ENCODE results near the gene CEP192.
"Not testable (repeated sequence)": the region's sequence is repeated elsewhere in the genome, so short reads cannot be mapped to it uniquely, and the experiment has no call there.

CEP192 gene

GRCh38 chr18:13022644-13023043, 31.5 kb downstream of the CEP192 start:
- no peak overlapping the region for H3K4me3 ChIP-seq (ENCODE audit: low read length)
- DNase-seq (ENCODE audit: low read depth, low spot score) = no peak

GRCh38 chr18:13025233-13025632, 34.1 kb downstream of the CEP192 start:
- no peak overlapping the region for H3K4me3 ChIP-seq (ENCODE audit: low read length)
- no peak for DNase-seq (ENCODE audit: low read depth, low spot score)

GRCh38 chr18:13026583-13027270, 35.6 kb downstream of the CEP192 start:
- no peak for DNase-seq (ENCODE audit: low read depth, low spot score)
- no peak overlapping the region for H3K4me3 ChIP-seq (ENCODE audit: low read length)

- H3K4me3 ChIP-seq (ENCODE audit: low read length) = no peak overlapping the region
- DNase-seq (ENCODE audit: low read depth, low spot score) = no peak
These were observed 37.7 kb downstream of the CEP192 start for GRCh38 chr18:13028869-13029268.

GRCh38 chr18:13032173-13032572, 41.0 kb downstream of the CEP192 start:
- no peak overlapping the region for H3K4me3 ChIP-seq (ENCODE audit: low read length)
- no peak for DNase-seq (ENCODE audit: low read depth, low spot score)

GRCh38 chr18:13035249-13035914, 44.2 kb downstream of the CEP192 start:
- DNase-seq (ENCODE audit: low read depth, low spot score) = no peak
- H3K4me3 ChIP-seq (ENCODE audit: low read length) = no peak overlapping the region

- DNase-seq (ENCODE audit: low read depth, low spot score) = no peak
- no peak overlapping the region for H3K4me3 ChIP-seq (ENCODE audit: low read length)
These were observed 45.6 kb downstream of the CEP192 start for GRCh38 chr18:13036622-13037320.

- no peak overlapping the region for H3K4me3 ChIP-seq (ENCODE audit: low read length)
- no peak for DNase-seq (ENCODE audit: low read depth, low spot score)
These were observed 48.6 kb downstream of the CEP192 start for GRCh38 chr18:13039806-13040205.

GRCh38 chr18:13043066-13043465, 51.9 kb downstream of the CEP192 start:
- DNase-seq (ENCODE audit: low read depth, low spot score) = no peak
- no peak overlapping the region for H3K4me3 ChIP-seq (ENCODE audit: low read length)

GRCh38 chr18:13048061-13048595, 57.0 kb downstream of the CEP192 start:
- DNase-seq (ENCODE audit: low read depth, low spot score) = no peak
- H3K4me3 ChIP-seq (ENCODE audit: low read length) = no peak overlapping the region

- no peak for DNase-seq (ENCODE audit: low read depth, low spot score)
- no peak overlapping the region for H3K4me3 ChIP-seq (ENCODE audit: low read length)
These were observed 60.0 kb downstream of the CEP192 start for GRCh38 chr18:13051159-13051558.

- DNase-seq (ENCODE audit: low read depth, low spot score) = no peak
- no peak overlapping the region for H3K4me3 ChIP-seq (ENCODE audit: low read length)
These were observed 60.8 kb downstream of the CEP192 start for GRCh38 chr18:13051950-13052349.

- H3K4me3 ChIP-seq (ENCODE audit: low read length) = no peak overlapping the region
- no peak for DNase-seq (ENCODE audit: low read depth, low spot score)
These were observed 63.2 kb downstream of the CEP192 start for GRCh38 chr18:13054336-13054735.

- H3K4me3 ChIP-seq (ENCODE audit: low read length) = no peak overlapping the region
- DNase-seq (ENCODE audit: low read depth, low spot score) = no peak
These were observed 70.5 kb downstream of the CEP192 start for GRCh38 chr18:13061630-13062189.

GRCh38 chr18:13067124-13067523, 76.0 kb downstream of the CEP192 start:
- H3K4me3 ChIP-seq (ENCODE audit: low read length) = no peak overlapping the region
- no peak for DNase-seq (ENCODE audit: low read depth, low spot score)

- no peak for DNase-seq (ENCODE audit: low read depth, low spot score)
- H3K4me3 ChIP-seq (ENCODE audit: low read length) = no peak overlapping the region
These were observed 76.8 kb downstream of the CEP192 start for GRCh38 chr18:13067966-13068365.

- no peak overlapping the region for H3K4me3 ChIP-seq (ENCODE audit: low read length)
- DNase-seq (ENCODE audit: low read depth, low spot score) = no peak
These were observed 79.3 kb downstream of the CEP192 start for GRCh38 chr18:13070460-13070859.

- DNase-seq (ENCODE audit: low read depth, low spot score) = no peak
- H3K4me3 ChIP-seq (ENCODE audit: low read length) = no peak overlapping the region
These were observed 85.7 kb downstream of the CEP192 start for GRCh38 chr18:13076886-13077285.

- H3K4me3 ChIP-seq (ENCODE audit: low read length) = no peak overlapping the region
These were observed 86.3 kb downstream of the CEP192 start for GRCh38 chr18:13077473-13077872.

GRCh38 chr18:13078065-13078464, 86.9 kb downstream of the CEP192 start:
- not testable (repeated sequence) for H3K4me3 ChIP-seq (ENCODE audit: low read length); DNase-seq (ENCODE audit: low read depth, low spot score)

More at GRCh38 chr18:13077473-13077872, 86.3 kb downstream of the CEP192 start:
- DNase-seq (ENCODE audit: low read depth, low spot score) = no peak
